ENCODE data around the gene IPPK.

IPPK gene

GRCh38 chr9:92680166-92681119 is 10.5 kb upstream of the IPPK start:
- Histone ChIP-seq H3K14ac (ENCODE audit: low read length) (no peak overlapping the region), H3K23ac (ENCODE audit: low read depth, low read length, poor library complexity) (no peak overlapping the region), H2AK5ac (ENCODE audit: low read depth, low read length) (peak overlapping the region; percentile 32), H3K27ac (replicated peaks; ENCODE audit: low read length) (no peak overlapping the region), H3K4me2 (ENCODE audit: insufficient read depth, low read length, poor library complexity, severe bottlenecking) (no peak overlapping the region), H4K8ac (ENCODE audit: low read depth, low read length) (no peak overlapping the region), H2BK12ac (ENCODE audit: low read length) (no peak overlapping the region), H3K9ac (ENCODE audit: low read depth, low read length, poor library complexity) (no peak overlapping the region), H3K79me1 (ENCODE audit: low read depth, low read length) (no peaks in the 10 kb centered on the region), H2AFZ (ENCODE audit: low read length) (no peak overlapping the region), H3K4ac (ENCODE audit: low read length) (no peak overlapping the region), H3K4me3 (ENCODE audit: low read length in 2 of 2) (no peak overlapping the region), H3K9me3 (replicated peaks in 1 of 2; ENCODE audit: control insufficient read depth in 2 of 2, insufficient read depth in 1 of 2, low read depth in 1 of 2, low read length in 2 of 2) (no peaks in the 10 kb centered on the region), H2BK5ac (ENCODE audit: low read length) (peak overlapping the region; percentile 30), H2BK15ac (ENCODE audit: low read length) (no peak overlapping the region), H3K36me3 (replicated peaks in 1 of 2; ENCODE audit: control insufficient read depth in 2 of 2, insufficient read depth in 2 of 2, low read length in 2 of 2) (no peaks in the 10 kb centered on the region), H3K4me1 (ENCODE audit: control insufficient read depth in 2 of 2, insufficient read depth in 1 of 2, low read depth in 1 of 2, low read length in 2 of 2) (peaks cover 0 to 2% of the 10 kb centered on the region in 2 donors), H3K27me3 (ENCODE audit: control insufficient read depth in 3 of 3, insufficient read depth in 3 of 3, low read depth in 1 of 3, low read length in 3 of 3) (no peaks in the 10 kb centered on the region), H2BK120ac (ENCODE audit: low read depth, low read length) (no peak overlapping the region), H4K91ac (ENCODE audit: low read depth, low read length, poor library complexity) (no peak overlapping the region), H3K18ac (ENCODE audit: low read length) (peak overlapping the region; percentile 5)
- no CpG with 5 or more reads among the region's 12 CpGs for WGBS, 2 donors (ENCODE audit: extremely low coverage in 2 of 2, insufficient read length in 2 of 2, insufficient replicate concordance in 1 of 2)
- DNase-seq (ENCODE audit: low spot score) = no peak

DNA sequence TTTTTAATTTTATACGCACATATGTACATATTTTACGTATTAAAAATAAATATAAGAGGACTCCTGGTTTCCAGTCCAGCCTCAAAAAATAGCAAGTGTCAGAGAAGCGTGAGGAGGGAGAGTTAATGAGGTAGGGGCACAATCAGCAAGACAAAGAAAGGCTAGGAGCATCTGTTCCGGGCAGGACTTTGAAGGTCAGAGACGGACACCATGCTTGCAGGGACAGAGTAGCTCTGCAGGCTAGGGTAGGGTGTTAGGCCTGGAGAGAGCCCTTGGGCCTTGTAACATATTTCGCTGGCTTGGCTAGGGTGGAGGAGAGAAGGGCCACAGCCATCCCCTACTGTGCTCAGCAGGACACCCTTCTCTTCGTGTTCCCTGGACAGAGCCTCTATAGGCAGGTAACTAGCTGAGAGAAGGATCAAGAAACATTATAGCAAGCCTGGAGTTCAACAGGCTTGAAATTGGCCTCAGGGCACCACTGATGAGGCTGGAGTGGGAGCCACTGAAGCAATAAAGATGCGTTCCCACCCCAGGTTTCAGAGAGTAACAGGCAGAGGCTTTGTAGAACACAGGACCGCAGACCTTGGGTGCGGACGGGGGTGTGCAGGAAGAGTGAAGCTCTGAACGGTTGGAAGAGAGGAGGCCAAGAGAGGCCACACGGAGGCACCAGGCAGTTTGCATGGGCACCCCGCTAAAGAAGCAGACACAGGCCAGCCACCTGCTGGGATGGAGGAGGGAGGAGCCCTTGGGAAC is 9.7 kb upstream of the IPPK start:
- peaks cover 0 to 2% of the 10 kb centered on the region in 2 donors for H3K4me1 ChIP-seq (ENCODE audit: control insufficient read depth in 2 of 2, insufficient read depth in 1 of 2, low read depth in 1 of 2, low read length in 2 of 2)
- H4K91ac ChIP-seq (ENCODE audit: low read depth, low read length, poor library complexity) = no peak overlapping the region
- H2BK5ac ChIP-seq (ENCODE audit: low read length) = no peak overlapping the region
- no CpG with 5 or more reads among the region's 14 CpGs for WGBS, 2 donors (ENCODE audit: extremely low coverage in 2 of 2, insufficient read length in 2 of 2, insufficient replicate concordance in 1 of 2)
- no peak overlapping the region for H2AK5ac ChIP-seq (ENCODE audit: low read depth, low read length)
- H2BK120ac ChIP-seq (ENCODE audit: low read depth, low read length) = no peak overlapping the region
- no peak overlapping the region for H3K23ac ChIP-seq (ENCODE audit: low read depth, low read length, poor library complexity)
- H3K4me2 ChIP-seq (ENCODE audit: insufficient read depth, low read length, poor library complexity, severe bottlenecking) = no peak overlapping the region
- no peak overlapping the region for H3K14ac ChIP-seq (ENCODE audit: low read length)
- H3K79me1 ChIP-seq (ENCODE audit: low read depth, low read length) = no peaks in the 10 kb centered on the region
- no peak overlapping the region for H2BK15ac ChIP-seq (ENCODE audit: low read length)
- no peak overlapping the region for H3K4ac ChIP-seq (ENCODE audit: low read length)
- no peak overlapping the region for H4K8ac ChIP-seq (ENCODE audit: low read depth, low read length)
- H3K27me3 ChIP-seq (ENCODE audit: control insufficient read depth in 3 of 3, insufficient read depth in 3 of 3, low read depth in 1 of 3, low read length in 3 of 3) = no peaks in the 10 kb centered on the region
- H3K27ac ChIP-seq (replicated peaks; ENCODE audit: low read length) = no peak overlapping the region
- H3K9me3 ChIP-seq (replicated peaks in 1 of 2; ENCODE audit: control insufficient read depth in 2 of 2, insufficient read depth in 1 of 2, low read depth in 1 of 2, low read length in 2 of 2) = no peaks in the 10 kb centered on the region
- no peak overlapping the region for H2AFZ ChIP-seq (ENCODE audit: low read length)
- no peak overlapping the region for H3K9ac ChIP-seq (ENCODE audit: low read depth, low read length, poor library complexity)
- H3K18ac ChIP-seq (ENCODE audit: low read length) = peak overlapping the region; percentile 5
- H2BK12ac ChIP-seq (ENCODE audit: low read length) = no peak overlapping the region
- no peak overlapping the region for H3K4me3 ChIP-seq (ENCODE audit: low read length in 2 of 2)
- no peaks in the 10 kb centered on the region for H3K36me3 ChIP-seq (replicated peaks in 1 of 2; ENCODE audit: control insufficient read depth in 2 of 2, insufficient read depth in 2 of 2, low read length in 2 of 2)
- DNase-seq (ENCODE audit: low spot score) = no peak

DNA sequence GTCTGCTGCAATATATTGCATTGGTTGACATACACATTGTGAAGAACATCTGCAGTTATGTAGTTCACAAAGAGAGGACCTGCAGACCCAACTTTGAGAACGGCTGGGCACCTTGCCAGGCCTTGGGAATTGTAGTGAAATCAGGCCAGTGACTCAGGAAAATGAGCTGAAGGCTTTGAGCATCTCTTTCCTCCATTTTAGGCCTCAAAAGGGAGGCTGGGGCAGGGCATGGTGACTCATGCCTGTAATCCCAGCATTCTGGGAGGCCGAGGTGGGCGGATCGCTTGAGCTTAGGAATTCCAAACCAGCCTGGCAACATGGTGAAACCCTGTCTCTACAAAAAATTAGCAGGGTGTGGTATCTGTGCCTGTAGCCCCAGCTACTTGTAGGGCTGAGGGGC is 1.4 kb upstream of the IPPK start:
- H3K27me3 ChIP-seq (ENCODE audit: control insufficient read depth in 3 of 3, insufficient read depth in 3 of 3, low read depth in 1 of 3, low read length in 3 of 3) = no peaks in the 10 kb centered on the region
- H3K36me3 ChIP-seq (replicated peaks in 1 of 2; ENCODE audit: control insufficient read depth in 2 of 2, insufficient read depth in 2 of 2, low read length in 2 of 2) = peaks cover 2 to 10% of the 10 kb centered on the region in 2 donors
- H3K9me3 ChIP-seq (replicated peaks in 1 of 2; ENCODE audit: control insufficient read depth in 2 of 2, insufficient read depth in 1 of 2, low read depth in 1 of 2, low read length in 2 of 2) = no peaks in the 10 kb centered on the region
- H2AK5ac ChIP-seq (ENCODE audit: low read depth, low read length) = no peak overlapping the region
- no peak overlapping the region for H4K8ac ChIP-seq (ENCODE audit: low read depth, low read length)
- H3K4me3 ChIP-seq (ENCODE audit: low read length in 2 of 2) = peak overlapping the region in 1 of 2 donors; percentile 93
- H3K9ac ChIP-seq (ENCODE audit: low read depth, low read length, poor library complexity) = no peak overlapping the region
- H2BK5ac ChIP-seq (ENCODE audit: low read length) = no peak overlapping the region
- WGBS, 2 donors (ENCODE audit: extremely low coverage in 2 of 2, insufficient read length in 2 of 2, insufficient replicate concordance in 1 of 2) = no CpG with 5 or more reads among the region's 4 CpGs
- no peak for DNase-seq (ENCODE audit: low spot score)
- H3K18ac ChIP-seq (ENCODE audit: low read length) = no peak overlapping the region
- H4K91ac ChIP-seq (ENCODE audit: low read depth, low read length, poor library complexity) = no peak overlapping the region
- peaks cover 7% of the 10 kb centered on the region for H3K79me1 ChIP-seq (ENCODE audit: low read depth, low read length)
- no peak overlapping the region for H2BK12ac ChIP-seq (ENCODE audit: low read length)
- H2BK15ac ChIP-seq (ENCODE audit: low read length) = no peak overlapping the region
- H3K4me1 ChIP-seq (ENCODE audit: control insufficient read depth in 2 of 2, insufficient read depth in 1 of 2, low read depth in 1 of 2, low read length in 2 of 2) = peaks cover 7 to 9% of the 10 kb centered on the region in 2 donors
- no peak overlapping the region for H3K27ac ChIP-seq (replicated peaks; ENCODE audit: low read length)
- H3K4ac ChIP-seq (ENCODE audit: low read length) = no peak overlapping the region
- no peak overlapping the region for H3K23ac ChIP-seq (ENCODE audit: low read depth, low read length, poor library complexity)
- H2AFZ ChIP-seq (ENCODE audit: low read length) = no peak overlapping the region
- no peak overlapping the region for H2BK120ac ChIP-seq (ENCODE audit: low read depth, low read length)
- no peak overlapping the region for H3K4me2 ChIP-seq (ENCODE audit: insufficient read depth, low read length, poor library complexity, severe bottlenecking)
- no peak overlapping the region for H3K14ac ChIP-seq (ENCODE audit: low read length)

DNA sequence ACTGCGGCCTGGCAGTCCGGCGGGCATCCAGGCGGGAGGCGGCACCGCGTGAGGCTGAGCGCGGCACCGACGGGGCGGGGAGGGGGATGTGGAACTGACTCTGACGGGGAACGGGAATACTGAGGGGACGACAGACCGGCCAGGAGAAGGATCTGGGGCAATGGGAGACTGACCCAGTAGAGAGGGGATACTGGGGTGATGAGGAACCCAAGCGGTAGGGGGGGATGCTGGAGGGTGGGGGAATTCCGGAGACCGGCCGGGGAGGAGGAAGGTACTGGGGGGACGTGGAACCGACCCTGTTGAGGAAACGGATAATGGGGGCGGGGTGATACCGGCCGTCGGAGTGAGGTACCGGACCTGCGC is 423 bp downstream of the IPPK start:
- Histone ChIP-seq H2BK120ac (ENCODE audit: low read depth, low read length) (no peak overlapping the region), H3K27ac (replicated peaks; ENCODE audit: low read length) (no peak overlapping the region)

More for the DNA sequence above, 423 bp downstream of the IPPK start:
- Histone ChIP-seq H2AFZ (ENCODE audit: low read length) (peak overlapping the region; percentile 93), H3K18ac (ENCODE audit: low read length) (peak overlapping the region; percentile 70), H2BK5ac (ENCODE audit: low read length) (peak overlapping the region; percentile 44), H3K4me2 (ENCODE audit: insufficient read depth, low read length, poor library complexity, severe bottlenecking) (peak overlapping the region; percentile 90), H3K4ac (ENCODE audit: low read length) (no peak overlapping the region), H3K27me3 (ENCODE audit: control insufficient read depth in 3 of 3, insufficient read depth in 3 of 3, low read depth in 1 of 3, low read length in 3 of 3) (no peaks in the 10 kb centered on the region), H3K79me1 (ENCODE audit: low read depth, low read length) (peaks cover 11% of the 10 kb centered on the region), H3K14ac (ENCODE audit: low read length) (no peak overlapping the region), H3K4me1 (ENCODE audit: control insufficient read depth in 2 of 2, insufficient read depth in 1 of 2, low read depth in 1 of 2, low read length in 2 of 2) (peaks cover 14% of the 10 kb centered on the region in 2 donors), H3K36me3 (replicated peaks in 1 of 2; ENCODE audit: control insufficient read depth in 2 of 2, insufficient read depth in 2 of 2, low read length in 2 of 2) (peaks cover 2 to 13% of the 10 kb centered on the region in 2 donors), H4K8ac (ENCODE audit: low read depth, low read length) (no peak overlapping the region), H3K9ac (ENCODE audit: low read depth, low read length, poor library complexity) (peak overlapping the region; percentile 88), H4K91ac (ENCODE audit: low read depth, low read length, poor library complexity) (no peak overlapping the region), H2BK15ac (ENCODE audit: low read length) (peak overlapping the region; percentile 31), H3K4me3 (ENCODE audit: low read length in 2 of 2) (peak overlapping the region; percentile 93 to 98), H2BK12ac (ENCODE audit: low read length) (no peak overlapping the region), H3K23ac (ENCODE audit: low read depth, low read length, poor library complexity) (peak overlapping the region; percentile 87), H2AK5ac (ENCODE audit: low read depth, low read length) (peak overlapping the region; percentile 86), H3K9me3 (replicated peaks in 1 of 2; ENCODE audit: control insufficient read depth in 2 of 2, insufficient read depth in 1 of 2, low read depth in 1 of 2, low read length in 2 of 2) (no peaks in the 10 kb centered on the region)
- no peak for DNase-seq (ENCODE audit: low spot score)
- WGBS, 2 donors (ENCODE audit: extremely low coverage in 2 of 2, insufficient read length in 2 of 2, insufficient replicate concordance in 1 of 2) = no CpG with 5 or more reads among the region's 29 CpGs

Data from neuronal stem cell (in vitro differentiated cells).